Measurements from ENCODE around the gene CD300LG.

- TF ChIP-seq POLR2AphosphoS5 (IDR thresholded peaks at IDR 0.05) (no peak), CTCF (IDR thresholded peaks at IDR 0.05) (no peak)
Measured at GRCh38 chr17:43900183-43900857, 53.3 kb downstream of the CD300LG start.

Data from stomach (tissue), 4 donors.